GM12865 (cell line): ENCODE results near the gene CRIP3.

Experiments
- DNase-seq: peaks from one replicate; pipeline ENCODE4 v3.0.0; 2010; ENCODE audit warnings: low read depth
- H3K4me3 ChIP-seq: 2 replicates; pipeline ENCODE4 v1.5.1; 2011; ENCODE audit warnings: mild to moderate bottlenecking, low read depth, low read length, control low read depth
- CTCF ChIP-seq: IDR thresholded peaks from 2 replicates; pipeline ENCODE4 v1.5.1; 2011; ENCODE audit warnings: low read length, control low read depth, low read depth, inconsistent platforms; ENCODE audit not compliant: insufficient read depth; ENCODE audit errors: missing control alignments

The CRIP3 gene

GRCh38 chr6:43290339-43290904 is 18.2 kb downstream of the CRIP3 start:
- no peak for TF ChIP-seq CTCF
- no peak overlapping the region for H3K4me3 ChIP-seq
- DNase-seq: no peak

DNA sequence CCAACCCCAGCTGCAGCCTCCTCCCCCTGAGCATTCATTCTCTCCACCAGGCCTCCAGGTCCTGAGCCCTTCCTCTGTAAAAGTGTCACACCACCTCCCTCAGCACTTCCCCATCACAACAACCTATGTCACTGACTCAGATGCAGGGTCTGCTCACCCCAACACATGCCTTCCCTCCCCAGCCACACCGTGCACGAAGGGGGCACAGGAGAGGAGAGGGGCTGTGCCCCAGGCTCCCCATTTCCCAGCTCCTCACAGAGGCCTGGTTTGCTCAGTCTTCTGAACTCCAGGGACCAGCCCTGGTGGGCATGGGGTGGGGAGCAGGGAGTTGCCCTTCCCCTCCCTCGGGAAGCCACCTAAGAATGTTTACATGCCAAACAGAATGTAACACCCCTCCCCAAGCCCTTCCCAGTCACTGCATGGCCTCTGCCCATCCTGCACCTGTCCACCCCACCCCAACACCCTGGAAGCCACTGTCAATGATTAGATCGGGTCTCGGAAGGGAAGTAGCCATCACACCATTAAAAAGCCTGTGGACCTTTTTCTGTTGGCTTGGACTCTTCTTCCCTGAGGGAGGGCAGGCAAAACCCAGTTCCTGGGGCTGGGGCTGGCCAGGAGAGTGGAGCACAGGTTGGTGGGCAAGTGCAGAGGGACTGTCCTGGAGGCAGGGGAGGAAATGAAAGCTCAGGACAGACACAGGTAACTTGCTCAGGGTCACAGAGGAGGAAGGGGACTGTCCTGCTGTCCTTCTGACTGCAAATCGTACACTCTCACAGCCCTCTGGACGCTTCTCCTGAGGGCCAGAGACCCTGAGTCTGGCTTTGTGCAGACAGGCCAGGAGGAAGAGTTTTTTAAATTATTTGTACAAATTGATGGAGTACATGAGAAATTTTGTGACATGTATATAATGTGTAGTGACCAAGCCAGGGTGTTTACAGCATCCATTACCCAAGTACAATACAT is 20.6 kb downstream of the CRIP3 start:
- TF ChIP-seq CTCF: no peak
- DNase-seq: no peak
- H3K4me3 ChIP-seq: no peak overlapping the region

GRCh38 chr6:43286980-43287716 is 21.5 kb downstream of the CRIP3 start:
- DNase-seq: no peak
- no peak for TF ChIP-seq CTCF
- no peak overlapping the region for H3K4me3 ChIP-seq

GRCh38 chr6:43286456-43286979 is 22.1 kb downstream of the CRIP3 start:
- DNase-seq: no peak
- TF ChIP-seq CTCF: no peak
- H3K4me3 ChIP-seq: no peak overlapping the region

DNA sequence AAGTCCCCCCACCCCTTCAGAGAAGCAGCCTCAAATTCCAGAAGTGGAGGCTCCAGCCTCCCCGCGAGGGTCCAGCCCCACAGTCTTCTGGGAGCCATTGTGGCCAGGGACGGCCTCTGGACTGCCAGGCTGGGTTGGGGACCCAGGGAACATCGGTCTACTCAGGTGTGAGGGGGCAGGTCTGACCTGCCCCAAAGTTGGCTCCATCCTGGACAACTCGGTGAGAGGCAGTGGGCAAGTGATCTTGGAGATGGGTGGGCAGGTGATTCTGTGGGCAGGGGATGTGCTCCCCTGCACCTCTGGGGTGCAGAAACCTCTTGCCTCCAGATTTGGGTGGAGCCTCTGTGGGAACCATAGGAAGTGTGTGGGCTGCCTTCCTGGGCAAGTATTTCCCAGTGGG is 22.8 kb downstream of the CRIP3 start:
- H3K4me3 ChIP-seq: no peak overlapping the region
- DNase-seq: no peak
- no peak for TF ChIP-seq CTCF

- H3K4me3 ChIP-seq: no peak overlapping the region
- TF ChIP-seq CTCF: no peak
- no peak for DNase-seq
These were observed 23.4 kb downstream of the CRIP3 start for GRCh38 chr6:43284991-43285781.
